ENCODE measurements around the gene ROBO1. TPM values are rescaled to one million over a fixed set of nuclear protein-coding genes. Genes with fewer than 3 reads are reported as not detected.

The ROBO1 gene
- total RNA-seq, 1 donor = 69.8 TPM

DNA sequence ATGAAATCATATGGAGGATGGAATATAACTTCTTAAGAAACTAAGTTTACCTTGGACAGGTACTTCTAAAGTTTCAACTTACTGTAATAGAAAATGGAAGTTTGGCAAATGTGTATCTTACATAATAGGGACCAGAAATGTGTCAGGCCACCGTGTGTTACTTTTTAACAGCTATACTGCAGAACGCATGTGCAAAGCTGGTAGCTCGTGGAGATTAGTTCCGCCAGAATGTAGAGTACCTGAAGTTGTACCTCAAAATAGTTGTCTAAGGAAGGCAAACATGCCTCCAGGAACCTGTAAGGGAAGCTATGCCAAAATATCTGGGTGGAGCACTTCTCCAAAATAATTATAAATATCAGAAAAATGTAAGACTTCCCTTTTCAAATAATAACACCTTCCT, 920.6 kb downstream of the ROBO1 start:
- no peaks in the 10 kb centered on the region for H3K9me3 ChIP-seq (ENCODE audit: low read depth, low read length)
- H3K4me3 ChIP-seq (ENCODE audit: insufficient read depth, low read length) = no peak overlapping the region
- no peaks in the 10 kb centered on the region for H3K79me2 ChIP-seq (ENCODE audit: insufficient read depth, low read length)
- no peaks in the 10 kb centered on the region for H3K27me3 ChIP-seq (ENCODE audit: insufficient read depth, low read length)
- TF ChIP-seq, protein P1, sequence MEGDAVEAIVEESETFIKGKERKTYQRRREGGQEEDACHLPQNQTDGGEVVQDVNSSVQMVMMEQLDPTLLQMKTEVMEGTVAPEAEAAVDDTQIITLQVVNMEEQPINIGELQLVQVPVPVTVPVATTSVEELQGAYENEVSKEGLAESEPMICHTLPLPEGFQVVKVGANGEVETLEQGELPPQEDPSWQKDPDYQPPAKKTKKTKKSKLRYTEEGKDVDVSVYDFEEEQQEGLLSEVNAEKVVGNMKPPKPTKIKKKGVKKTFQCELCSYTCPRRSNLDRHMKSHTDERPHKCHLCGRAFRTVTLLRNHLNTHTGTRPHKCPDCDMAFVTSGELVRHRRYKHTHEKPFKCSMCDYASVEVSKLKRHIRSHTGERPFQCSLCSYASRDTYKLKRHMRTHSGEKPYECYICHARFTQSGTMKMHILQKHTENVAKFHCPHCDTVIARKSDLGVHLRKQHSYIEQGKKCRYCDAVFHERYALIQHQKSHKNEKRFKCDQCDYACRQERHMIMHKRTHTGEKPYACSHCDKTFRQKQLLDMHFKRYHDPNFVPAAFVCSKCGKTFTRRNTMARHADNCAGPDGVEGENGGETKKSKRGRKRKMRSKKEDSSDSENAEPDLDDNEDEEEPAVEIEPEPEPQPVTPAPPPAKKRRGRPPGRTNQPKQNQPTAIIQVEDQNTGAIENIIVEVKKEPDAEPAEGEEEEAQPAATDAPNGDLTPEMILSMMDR (IDR thresholded peaks at IDR 0.05; ENCODE audit: extremely low read depth, low read depth, low read length) = no peak
- H4K20me1 ChIP-seq (ENCODE audit: insufficient read depth, low read length) = no peaks in the 10 kb centered on the region
- H3K4me1 ChIP-seq (ENCODE audit: insufficient read depth, low read length) = peaks cover 7% of the 10 kb centered on the region
- H3K4me2 ChIP-seq (ENCODE audit: insufficient read depth, low read length) = no peak overlapping the region
- H2AFZ ChIP-seq (ENCODE audit: low read length) = no peak overlapping the region
- no peak for DNase-seq (ENCODE audit: insufficient read length, low spot score, missing footprints)
- H3K36me3 ChIP-seq (ENCODE audit: insufficient read depth, low read length) = no peaks in the 10 kb centered on the region
- no peak overlapping the region for H3K27ac ChIP-seq (ENCODE audit: low read depth, low read length)

DNA sequence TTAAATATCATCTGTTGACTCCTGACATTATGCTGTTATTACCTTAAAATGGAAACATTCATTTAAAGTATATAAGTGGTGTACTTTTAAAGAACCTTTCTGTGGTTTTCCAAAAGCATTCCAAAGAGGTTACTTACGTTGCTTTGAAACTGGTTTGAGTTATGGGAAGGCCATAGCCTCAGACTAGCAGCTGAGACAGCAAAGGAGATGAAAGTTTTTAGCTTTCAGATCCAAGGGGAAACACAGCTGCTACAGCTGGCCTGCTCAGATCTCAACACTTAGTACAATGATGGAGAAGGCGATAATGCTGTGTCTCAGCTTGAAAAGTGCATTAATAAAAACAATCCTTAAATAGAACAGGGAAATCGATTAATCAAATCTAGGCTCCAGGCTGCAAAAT, 921.1 kb downstream of the ROBO1 start:
- Histone ChIP-seq H3K9me3 (ENCODE audit: low read depth, low read length) (no peaks in the 10 kb centered on the region), H3K4me2 (ENCODE audit: insufficient read depth, low read length) (no peak overlapping the region), H3K79me2 (ENCODE audit: insufficient read depth, low read length) (no peaks in the 10 kb centered on the region), H3K27me3 (ENCODE audit: insufficient read depth, low read length) (no peaks in the 10 kb centered on the region), H3K4me3 (ENCODE audit: insufficient read depth, low read length) (no peak overlapping the region), H3K36me3 (ENCODE audit: insufficient read depth, low read length) (no peaks in the 10 kb centered on the region), H4K20me1 (ENCODE audit: insufficient read depth, low read length) (no peaks in the 10 kb centered on the region), H2AFZ (ENCODE audit: low read length) (no peak overlapping the region), H3K4me1 (ENCODE audit: insufficient read depth, low read length) (peaks cover 7% of the 10 kb centered on the region), H3K27ac (ENCODE audit: low read depth, low read length) (no peak overlapping the region)
- TF ChIP-seq, protein P1 (IDR thresholded peaks at IDR 0.05; ENCODE audit: extremely low read depth, low read depth, low read length) = no peak
- no peak for DNase-seq (ENCODE audit: insufficient read length, low spot score, missing footprints)

DNA sequence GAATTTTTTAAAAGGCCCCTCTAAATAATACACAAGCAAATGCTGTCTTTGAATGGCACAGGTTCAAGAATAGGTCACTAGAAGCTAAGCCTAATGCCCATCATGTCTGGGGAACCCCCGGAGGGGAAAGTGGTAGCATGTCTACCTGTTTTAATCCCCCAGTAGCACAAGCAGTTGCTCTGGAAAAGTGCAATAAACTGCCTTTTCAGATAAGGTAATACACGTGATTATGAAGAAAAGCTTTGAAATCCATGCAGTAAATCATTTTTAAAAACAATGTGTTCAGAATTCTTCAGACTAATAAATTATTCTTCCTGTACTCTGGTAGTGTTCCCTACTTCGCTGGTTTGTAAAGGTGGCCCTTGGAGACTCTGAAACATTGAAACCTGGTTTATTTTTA, 922.2 kb downstream of the ROBO1 start:
- no peak for DNase-seq (ENCODE audit: insufficient read length, low spot score, missing footprints)
- no peaks in the 10 kb centered on the region for H3K36me3 ChIP-seq (ENCODE audit: insufficient read depth, low read length)

DNA sequence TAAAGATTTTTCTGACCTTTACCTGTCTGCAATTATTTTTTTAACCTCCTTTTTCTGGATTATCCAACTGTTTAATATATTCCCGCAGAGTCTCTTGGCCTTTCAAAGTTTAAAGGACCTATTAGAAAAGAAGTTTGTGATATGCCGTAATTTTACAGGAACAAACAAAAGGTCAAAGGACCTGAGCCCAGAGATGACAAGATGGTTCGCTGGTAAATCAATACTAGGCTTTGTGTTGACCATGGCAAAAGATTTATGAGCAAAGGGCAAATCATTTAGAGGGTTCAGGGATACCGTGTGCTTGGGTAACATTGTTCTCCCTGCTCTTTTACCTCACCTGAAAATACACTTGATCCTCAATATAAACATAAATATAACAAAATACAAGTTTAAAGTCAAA, 923.5 kb downstream of the ROBO1 start:
- TF ChIP-seq, protein P1 (IDR thresholded peaks at IDR 0.05; ENCODE audit: extremely low read depth, low read depth, low read length) = no peak
- DNase-seq (ENCODE audit: insufficient read length, low spot score, missing footprints) = no peak
- Histone ChIP-seq H3K4me1 (ENCODE audit: insufficient read depth, low read length) (peaks cover 7% of the 10 kb centered on the region), H3K4me3 (ENCODE audit: insufficient read depth, low read length) (no peak overlapping the region), H3K4me2 (ENCODE audit: insufficient read depth, low read length) (no peak overlapping the region), H3K27me3 (ENCODE audit: insufficient read depth, low read length) (no peaks in the 10 kb centered on the region), H2AFZ (ENCODE audit: low read length) (no peak overlapping the region), H4K20me1 (ENCODE audit: insufficient read depth, low read length) (peaks cover 4% of the 10 kb centered on the region), H3K9me3 (ENCODE audit: low read depth, low read length) (no peaks in the 10 kb centered on the region), H3K27ac (ENCODE audit: low read depth, low read length) (no peak overlapping the region), H3K36me3 (ENCODE audit: insufficient read depth, low read length) (no peaks in the 10 kb centered on the region), H3K79me2 (ENCODE audit: insufficient read depth, low read length) (no peaks in the 10 kb centered on the region)

More for the DNA sequence above, 922.2 kb downstream of the ROBO1 start:
- no peaks in the 10 kb centered on the region for H3K79me2 ChIP-seq (ENCODE audit: insufficient read depth, low read length)
- no peak overlapping the region for H3K4me2 ChIP-seq (ENCODE audit: insufficient read depth, low read length)
- H3K9me3 ChIP-seq (ENCODE audit: low read depth, low read length) = no peaks in the 10 kb centered on the region
- H4K20me1 ChIP-seq (ENCODE audit: insufficient read depth, low read length) = peaks cover 4% of the 10 kb centered on the region
- H3K27ac ChIP-seq (ENCODE audit: low read depth, low read length) = no peak overlapping the region
- TF ChIP-seq, protein P1 (IDR thresholded peaks at IDR 0.05; ENCODE audit: extremely low read depth, low read depth, low read length) = no peak
- no peak overlapping the region for H2AFZ ChIP-seq (ENCODE audit: low read length)
- H3K27me3 ChIP-seq (ENCODE audit: insufficient read depth, low read length) = no peaks in the 10 kb centered on the region
- H3K4me3 ChIP-seq (ENCODE audit: insufficient read depth, low read length) = no peak overlapping the region
- peaks cover 7% of the 10 kb centered on the region for H3K4me1 ChIP-seq (ENCODE audit: insufficient read depth, low read length)
